ENCODE data around the gene EFNA4.

Gene EFNA4

GRCh38 chr1:155017041-155017945 is 46.2 kb upstream of the EFNA4 start:
- peak overlapping the region; percentile 41 to 65 for H3K4me3 ChIP-seq (ENCODE audit: low read depth in 1 of 2, low read length in 1 of 2)
- peak; percentile 95 for TF ChIP-seq CTCF (IDR thresholded peaks at IDR 0.05)
- no peaks in the 10 kb centered on the region for H3K27me3 ChIP-seq
- H3K36me3 ChIP-seq = peaks cover 71% of the 10 kb centered on the region
- peaks cover 52 to 59% of the 10 kb centered on the region in 2 experiments for H3K4me1 ChIP-seq (ENCODE audit: control insufficient read depth in 1 of 2, insufficient read depth in 1 of 2, low read depth in 1 of 2, low read length in 1 of 2)
- no peaks in the 10 kb centered on the region for H3K9me3 ChIP-seq
- peak overlapping the region; percentile 97 for H3K27ac ChIP-seq

- H3K27me3 ChIP-seq = no peaks in the 10 kb centered on the region
- TF ChIP-seq CTCF (IDR thresholded peaks at IDR 0.05) = no peak
- H3K4me1 ChIP-seq (ENCODE audit: control insufficient read depth in 1 of 2, insufficient read depth in 1 of 2, low read depth in 1 of 2, low read length in 1 of 2) = peaks cover 50 to 58% of the 10 kb centered on the region in 2 experiments
- H3K36me3 ChIP-seq = peaks cover 69% of the 10 kb centered on the region
- H3K4me3 ChIP-seq (ENCODE audit: low read depth in 1 of 2, low read length in 1 of 2) = peak overlapping the region; percentile 41 to 65
- H3K9me3 ChIP-seq = no peaks in the 10 kb centered on the region
- peak overlapping the region; percentile 97 for H3K27ac ChIP-seq
Observed at GRCh38 chr1:155017946-155018316, 45.6 kb upstream of the EFNA4 start.

- Histone ChIP-seq H3K4me1 (ENCODE audit: control insufficient read depth in 1 of 2, insufficient read depth in 1 of 2, low read depth in 1 of 2, low read length in 1 of 2) (peaks cover 45 to 52% of the 10 kb centered on the region in 2 experiments), H3K36me3 (peaks cover 60% of the 10 kb centered on the region), H3K4me3 (ENCODE audit: low read depth in 1 of 2, low read length in 1 of 2) (no peak overlapping the region), H3K27me3 (no peaks in the 10 kb centered on the region), H3K9me3 (no peaks in the 10 kb centered on the region), H3K27ac (peak overlapping the region; percentile 97)
- TF ChIP-seq CTCF (IDR thresholded peaks at IDR 0.05) = no peak
Observed at GRCh38 chr1:155018617-155019348, 44.8 kb upstream of the EFNA4 start.

- peaks cover 37 to 44% of the 10 kb centered on the region in 2 experiments for H3K4me1 ChIP-seq (ENCODE audit: control insufficient read depth in 1 of 2, insufficient read depth in 1 of 2, low read depth in 1 of 2, low read length in 1 of 2)
Observed at GRCh38 chr1:155019377-155020245, 43.9 kb upstream of the EFNA4 start.

More at GRCh38 chr1:155019377-155020245, 43.9 kb upstream of the EFNA4 start:
- H3K27me3 ChIP-seq = no peaks in the 10 kb centered on the region
- H3K36me3 ChIP-seq = peaks cover 52% of the 10 kb centered on the region
- no peak overlapping the region for H3K4me3 ChIP-seq (ENCODE audit: low read depth in 1 of 2, low read length in 1 of 2)
- no peaks in the 10 kb centered on the region for H3K9me3 ChIP-seq
- peak overlapping the region; percentile 97 for H3K27ac ChIP-seq
- no peak for TF ChIP-seq CTCF (IDR thresholded peaks at IDR 0.05)
